HG02870 (cell line): ENCODE data around the gene LCE3D.
"Not testable (repeated sequence)": the region's sequence is repeated elsewhere in the genome, so short reads cannot be mapped to it uniquely, and the experiment has no call there.

Experiments used
- ATAC-seq: cut with Tn5 transposase; IDR thresholded peaks from one replicate; pipeline ENCODE4 v1.9.1; 2021; ENCODE audit warnings: mild to moderate bottlenecking, moderate library complexity; ENCODE audit not compliant: unreplicated experiment

LCE3D gene, protein sequence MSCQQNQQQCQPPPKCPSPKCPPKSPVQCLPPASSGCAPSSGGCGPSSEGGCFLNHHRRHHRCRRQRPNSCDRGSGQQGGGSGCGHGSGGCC

DNA sequence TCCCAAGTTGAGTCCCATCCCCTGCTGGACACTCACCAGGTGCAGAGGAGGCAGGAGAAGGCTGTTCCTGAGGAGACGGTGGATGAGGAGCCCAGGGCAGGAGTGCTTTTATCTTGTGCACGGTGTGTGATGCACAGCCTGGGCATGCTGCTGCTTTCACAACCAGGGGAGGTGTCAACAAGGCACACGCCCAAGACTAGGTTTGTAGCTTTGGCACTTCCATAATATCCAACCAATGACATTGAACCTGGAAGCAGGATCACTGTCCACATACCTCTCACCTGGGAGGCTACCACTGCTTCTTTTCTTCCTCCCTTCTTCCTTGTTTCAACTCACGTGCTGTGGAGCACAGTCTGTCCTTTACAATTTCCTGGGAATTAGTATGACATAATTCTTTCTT, at the start of gene LCE3D:
Gene LCE3D, minus strand, starts transcription at position 84 of the 400 bp plus-strand sequence. CDS start 580 bp downstream, outside the sequence.
- no peak for ATAC-seq

DNA sequence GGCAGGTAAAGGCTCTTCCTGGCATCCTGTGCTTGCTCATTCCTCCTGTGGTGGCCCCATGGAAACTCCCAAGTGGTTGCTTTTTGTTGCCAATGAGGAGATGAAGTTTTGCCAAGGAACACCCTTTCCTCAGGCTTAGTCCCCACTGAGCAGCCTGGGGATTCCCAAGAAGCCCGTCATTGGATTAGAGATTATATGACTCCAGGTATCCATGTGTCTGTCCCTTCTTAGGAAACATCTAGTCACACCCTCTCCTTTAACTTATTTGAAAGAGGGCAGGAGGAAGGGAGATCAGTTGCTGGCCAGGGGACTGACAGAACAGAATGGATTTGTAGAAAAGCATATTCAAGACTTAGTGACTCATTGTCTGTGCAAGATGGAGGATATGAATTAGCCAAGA, 46.4 kb upstream of the LCE3D start:
- ATAC-seq = no peak

DNA sequence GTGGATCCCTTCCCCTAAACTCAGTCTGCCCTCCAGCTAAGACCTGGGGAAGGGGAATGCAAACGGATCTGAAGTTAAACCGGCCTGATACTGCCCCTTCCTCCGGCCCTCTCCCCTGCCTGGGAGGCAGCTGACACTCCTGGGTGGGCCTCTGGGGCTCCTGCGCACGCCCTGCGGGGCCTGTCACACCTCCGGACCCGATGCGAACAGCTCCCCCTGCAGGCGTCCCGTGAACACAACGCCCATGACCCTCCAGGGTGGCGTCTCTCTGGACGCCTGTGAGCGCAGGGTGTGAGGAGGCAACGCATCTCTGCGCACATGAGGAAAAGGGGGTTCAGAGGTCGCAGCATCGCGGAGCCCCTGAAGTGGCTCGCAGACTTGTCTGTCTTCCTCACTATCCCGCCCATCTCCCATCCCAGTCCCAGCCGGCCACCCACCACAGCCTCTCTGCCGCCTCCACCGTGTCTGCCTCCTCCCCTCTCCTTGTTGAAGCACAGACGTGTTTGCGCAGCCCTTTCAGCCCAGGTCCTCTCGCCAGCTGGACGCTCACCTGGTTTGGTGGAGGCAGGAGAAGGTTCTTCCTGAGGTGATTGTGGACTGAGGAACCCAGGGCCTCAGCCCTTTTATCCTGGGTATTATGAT, 43.0 kb upstream of the LCE3D start:
- no peak for ATAC-seq

DNA sequence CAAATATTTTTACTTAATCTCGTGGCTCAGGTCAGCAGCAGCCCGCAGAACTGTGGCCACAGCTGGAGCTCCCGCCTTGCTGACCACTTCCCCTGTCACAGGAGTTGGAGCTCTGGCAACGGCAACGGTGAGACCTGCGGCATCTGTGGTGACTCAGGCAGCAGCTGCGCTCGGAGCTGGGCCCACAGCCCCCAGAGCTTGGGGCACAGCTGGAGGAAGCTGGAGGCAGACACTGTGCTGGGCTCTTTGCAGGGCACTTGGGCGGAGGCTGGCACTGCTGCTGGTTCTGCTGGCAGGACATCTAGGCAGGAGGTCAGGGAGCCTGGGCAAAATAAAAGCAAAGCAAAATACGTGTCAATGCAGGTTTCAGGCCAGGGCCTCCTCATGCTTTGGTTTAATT, 42.5 kb upstream of the LCE3D start, which contains the start of gene LCE3A:
Gene LCE3A, minus strand, starts transcription at position 301 of the 400 bp plus-strand sequence. Its CDS starts 0 bp downstream, at position 301.
- no peak for ATAC-seq

DNA sequence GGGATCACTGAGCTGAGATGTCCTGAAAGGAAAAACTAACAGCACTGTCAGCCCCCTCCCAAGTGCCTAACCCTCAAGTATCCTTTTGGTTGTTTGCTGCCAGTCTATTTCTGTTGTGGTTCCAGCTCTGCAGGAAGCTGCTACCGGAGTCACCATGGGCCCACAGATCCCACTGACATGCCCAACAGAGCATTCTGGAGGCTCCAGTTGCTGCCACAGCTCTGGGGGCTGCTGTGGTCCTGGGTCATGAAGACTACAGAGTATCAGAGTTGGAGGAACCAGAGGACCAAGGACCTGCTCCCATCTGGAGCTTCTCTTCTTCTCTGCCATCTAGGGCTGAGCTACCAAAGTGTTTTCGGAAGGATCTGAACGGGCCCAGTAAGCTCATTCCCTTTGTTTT, 41.7 kb upstream of the LCE3D start:
- no peak for ATAC-seq

DNA sequence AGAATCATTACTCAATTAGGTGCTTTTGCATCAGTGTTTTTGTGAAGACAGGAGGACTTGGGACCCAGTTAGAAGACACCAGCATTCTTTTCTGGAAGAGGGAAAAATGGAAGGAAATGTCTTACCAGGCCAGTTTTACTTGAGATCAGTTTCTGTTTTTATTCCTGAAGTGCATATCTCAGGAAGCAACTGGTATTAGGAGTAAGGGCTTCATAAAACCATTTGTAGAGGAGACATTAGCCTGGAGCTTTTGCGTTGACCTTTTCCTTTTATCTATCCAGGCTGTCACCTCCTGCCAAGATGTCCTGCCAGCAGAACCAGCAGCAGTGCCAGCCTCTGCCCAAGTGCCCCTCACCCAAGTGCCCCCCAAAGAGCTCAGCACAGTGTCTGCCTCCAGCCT, 33.2 kb upstream of the LCE3D start, which contains the start of gene LCE3B:
Gene LCE3B, plus strand, starts transcription at position 301 of the 400 bp plus-strand sequence. Its CDS starts 0 bp downstream, at position 301.
- ATAC-seq = no peak

DNA sequence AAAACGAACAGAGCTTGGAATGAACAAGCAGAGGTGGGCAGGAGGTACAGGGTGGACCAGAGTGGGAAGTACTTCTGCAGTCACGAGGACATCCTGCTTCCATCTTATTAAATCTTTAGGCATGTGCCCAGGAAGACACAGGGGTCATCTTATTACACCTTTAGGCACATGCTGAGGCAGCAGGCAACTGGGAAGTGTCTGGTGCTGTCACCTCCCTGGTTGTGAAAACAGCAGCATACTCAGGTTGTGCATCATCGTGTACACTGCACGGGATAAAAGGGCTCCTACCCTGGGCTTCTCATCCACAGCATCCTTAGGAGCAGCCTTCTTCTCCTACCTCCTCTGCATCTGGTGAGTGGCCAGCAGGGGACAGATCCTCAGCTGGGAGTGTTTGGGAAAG, 19.6 kb upstream of the LCE3D start, which contains the start of gene LCE3C:
Gene LCE3C, plus strand, starts transcription at position 301 of the 400 bp plus-strand sequence. CDS start 498 bp downstream, outside the sequence.
- ATAC-seq = no peak

DNA sequence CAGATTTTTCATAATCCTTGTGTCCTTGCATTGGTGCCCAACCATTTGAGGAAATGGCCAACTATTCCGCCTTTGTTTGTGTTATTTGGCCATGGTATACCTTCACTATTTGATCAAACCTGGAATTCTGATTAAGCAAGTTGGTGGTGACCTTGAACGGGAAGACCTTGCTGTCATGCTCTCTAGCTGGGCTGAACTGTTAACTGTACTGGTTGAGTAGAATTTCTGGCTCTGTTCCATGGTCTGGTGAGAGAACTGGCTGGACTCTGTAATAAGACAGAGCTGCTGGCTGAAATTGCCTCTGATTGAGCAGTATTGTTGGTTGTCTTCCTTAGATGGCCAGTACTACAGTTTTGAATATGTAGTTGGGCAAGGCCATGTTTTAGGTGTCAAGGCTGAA, 16.7 kb upstream of the LCE3D start:
- no peak for ATAC-seq

DNA sequence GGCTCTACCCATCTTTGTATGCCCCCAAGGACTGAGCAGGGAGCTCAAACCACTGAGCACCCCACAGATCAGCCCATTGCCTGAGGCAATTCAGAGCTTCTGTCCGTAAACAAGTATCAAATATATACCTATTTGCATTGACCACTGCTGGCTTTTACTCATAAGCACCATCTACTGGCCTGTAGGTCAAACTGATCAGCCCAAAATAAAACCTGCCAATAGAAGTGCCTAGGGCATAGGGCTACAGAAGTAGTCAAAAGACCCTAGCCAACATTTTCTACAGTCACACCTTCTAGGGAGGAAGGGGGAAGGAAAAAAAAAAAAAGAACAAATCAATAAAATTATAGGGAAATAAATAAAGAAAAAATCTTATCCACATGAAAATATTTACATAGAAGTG, 5.3 kb upstream of the LCE3D start:
- ATAC-seq = no peak

DNA sequence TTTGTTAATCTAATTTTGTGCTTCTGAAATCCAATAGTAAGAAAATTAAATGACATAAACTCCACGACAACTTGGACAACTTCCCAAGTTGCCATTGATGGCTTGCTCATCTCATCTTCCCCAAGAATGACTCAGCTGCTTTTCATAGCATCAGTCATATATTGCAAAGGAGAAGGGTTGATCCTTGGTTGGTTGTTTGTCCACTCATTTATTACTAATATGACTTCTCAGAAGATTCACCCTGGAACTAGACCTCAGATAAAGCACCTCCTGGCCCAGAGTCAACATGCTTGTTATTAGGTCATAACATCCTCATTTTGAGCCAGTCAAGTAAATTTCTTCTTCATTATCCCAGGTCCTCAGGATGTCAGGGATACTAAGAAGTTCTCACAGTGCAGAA, 2.3 kb upstream of the LCE3D start:
- ATAC-seq = no peak

DNA sequence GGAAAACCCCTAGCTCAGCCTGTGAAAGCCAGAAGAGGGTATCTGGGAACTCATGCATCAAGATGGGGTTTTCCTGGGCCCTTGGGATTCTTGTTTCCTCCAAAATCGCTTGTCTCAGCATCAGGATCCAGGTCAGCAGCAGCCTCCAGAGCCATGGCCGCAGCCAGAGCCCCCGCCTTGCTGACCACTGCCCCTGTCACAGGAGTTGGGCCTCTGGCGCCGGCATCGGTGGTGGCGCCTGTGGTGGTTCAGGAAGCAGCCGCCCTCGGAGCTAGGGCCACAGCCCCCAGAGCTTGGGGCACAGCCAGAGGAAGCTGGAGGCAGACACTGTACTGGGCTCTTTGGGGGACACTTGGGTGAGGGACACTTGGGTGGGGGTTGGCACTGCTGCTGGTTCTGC, 790 bp downstream of the LCE3D start:
- ATAC-seq = not testable (repeated sequence)

DNA sequence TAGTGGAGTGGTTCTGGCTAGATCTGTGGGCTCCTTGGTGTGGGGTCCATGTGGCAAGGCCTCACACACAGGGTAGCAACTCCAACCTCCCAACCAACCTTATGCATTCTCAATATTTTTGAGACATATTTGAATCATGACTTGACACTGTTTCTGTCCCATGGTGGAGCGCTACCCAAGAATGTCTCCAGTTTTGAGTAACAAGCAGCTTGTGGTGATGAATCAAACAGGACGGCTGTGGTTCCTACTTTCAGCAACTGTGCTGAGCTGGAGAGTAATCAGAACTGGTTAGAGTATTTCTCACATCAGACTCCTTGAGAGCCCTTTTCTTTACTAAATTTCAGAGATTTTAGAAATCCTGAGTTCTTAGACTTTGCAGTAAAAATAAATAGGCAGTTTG, 3.1 kb downstream of the LCE3D start:
- ATAC-seq = peak; percentile 79

DNA sequence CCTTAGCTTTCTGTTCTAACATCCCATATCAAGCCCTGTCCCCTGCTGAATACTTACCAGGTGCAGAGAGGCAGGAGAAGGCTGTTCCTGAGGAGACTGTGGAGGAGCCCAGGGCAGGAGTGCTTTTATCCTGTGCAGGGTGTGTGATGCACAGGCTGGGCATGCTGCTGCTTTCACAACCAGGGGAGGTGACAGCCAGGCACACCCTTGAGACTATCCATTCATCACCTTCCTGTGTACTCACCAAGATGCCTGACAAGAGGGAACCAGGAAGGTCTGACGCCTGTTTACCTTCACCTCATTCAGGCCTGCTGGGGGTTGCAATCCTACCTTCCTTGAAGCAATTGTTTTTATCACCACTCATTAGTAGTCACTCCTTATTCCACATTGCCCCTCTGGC, 13.6 kb downstream of the LCE3D start, which contains the start of gene LCE3E:
Gene LCE3E, minus strand, starts transcription at position 100 of the 400 bp plus-strand sequence. CDS start 572 bp downstream, outside the sequence.
- no peak for ATAC-seq

DNA sequence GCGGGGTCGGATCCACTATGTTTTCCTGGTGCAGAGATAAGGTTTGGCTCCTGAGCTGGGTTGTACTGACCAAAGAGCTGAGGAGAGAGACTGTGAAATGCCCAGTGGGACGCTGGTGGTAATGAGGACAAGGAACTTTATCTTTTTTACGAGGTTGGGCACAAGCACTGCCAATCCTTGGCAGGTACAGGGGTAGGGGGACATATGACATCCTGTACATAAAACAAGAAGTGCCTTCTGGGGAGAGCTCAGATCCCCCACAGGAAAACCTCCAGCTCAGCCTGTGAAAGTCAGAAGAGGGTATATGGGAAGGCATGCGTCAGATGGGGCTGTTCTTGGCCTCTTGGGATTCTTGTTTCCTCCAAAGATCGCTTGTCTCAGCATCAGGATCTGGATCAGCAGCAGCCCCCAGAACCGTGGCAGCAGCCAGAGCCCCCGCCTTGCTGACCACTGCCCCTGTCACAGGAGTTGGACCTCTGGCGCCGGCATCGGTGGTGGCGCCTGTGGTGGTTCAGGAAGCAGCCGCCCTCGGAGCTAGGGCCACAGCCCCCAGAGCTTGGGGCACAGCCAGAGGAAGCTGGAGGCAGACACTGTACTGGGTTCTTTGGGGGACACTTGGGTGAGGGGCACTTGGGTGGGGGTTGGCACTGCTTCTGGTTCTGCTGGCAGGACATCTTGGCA, 14.6 kb downstream of the LCE3D start:
- ATAC-seq = no peak

DNA sequence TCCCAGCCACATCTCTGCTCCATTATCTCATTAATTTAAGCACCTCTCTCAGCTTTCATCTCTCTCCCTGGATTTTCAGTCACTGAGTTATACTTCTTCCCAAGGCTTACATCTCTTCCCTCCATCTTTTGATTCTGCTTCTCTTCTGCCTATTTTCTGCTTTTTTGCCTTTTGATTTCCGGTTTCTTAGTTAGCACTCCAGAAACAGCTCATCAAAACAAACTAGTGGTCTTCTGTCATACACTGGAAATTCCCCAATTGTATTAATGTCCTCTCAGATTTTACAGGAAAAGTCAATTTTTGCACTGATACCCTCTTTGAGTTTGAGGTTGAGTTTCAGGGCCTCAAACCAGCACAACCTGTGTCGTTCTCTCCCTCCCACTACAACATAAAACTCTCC, 15.2 kb downstream of the LCE3D start:
- ATAC-seq = no peak

DNA sequence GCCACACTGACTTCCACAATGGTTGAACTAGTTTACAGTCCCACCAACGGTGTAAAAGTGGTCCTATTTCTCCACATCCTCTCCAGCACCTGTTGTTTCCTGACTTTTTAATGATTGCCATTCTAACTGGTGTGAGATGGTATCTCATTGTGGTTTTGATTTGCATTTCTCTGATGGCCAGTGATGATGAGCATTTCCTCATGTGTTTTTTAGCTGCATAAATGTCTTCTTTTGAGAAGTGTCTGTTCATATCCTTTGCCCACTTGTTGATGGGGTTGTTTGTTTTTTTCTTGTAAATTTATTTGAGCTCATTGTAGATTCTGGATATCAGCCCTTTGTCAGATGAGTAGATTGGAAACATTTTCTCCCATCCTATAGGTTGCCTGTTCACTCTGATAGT, 32.0 kb downstream of the LCE3D start:
- not testable (repeated sequence) for ATAC-seq

DNA sequence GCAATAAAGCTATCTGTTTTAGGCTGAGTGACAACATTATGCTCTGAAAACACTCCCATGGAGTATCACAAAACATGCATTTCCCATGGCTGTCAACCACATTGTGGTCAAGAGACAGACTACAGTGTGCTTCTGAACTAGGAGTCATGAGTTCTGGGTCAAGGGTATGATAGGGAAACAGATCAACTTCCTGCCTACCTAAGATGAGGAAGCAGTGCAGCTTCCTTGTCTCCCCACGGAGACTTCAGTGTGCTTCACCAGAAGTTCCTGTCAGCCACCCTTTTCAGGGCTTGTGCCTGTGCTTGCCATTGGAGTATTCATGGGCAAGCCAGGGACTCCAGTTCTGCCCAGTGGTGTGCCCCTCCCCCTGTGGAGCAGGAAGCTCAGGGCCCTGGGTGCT, 33.6 kb downstream of the LCE3D start:
- ATAC-seq = no peak

DNA sequence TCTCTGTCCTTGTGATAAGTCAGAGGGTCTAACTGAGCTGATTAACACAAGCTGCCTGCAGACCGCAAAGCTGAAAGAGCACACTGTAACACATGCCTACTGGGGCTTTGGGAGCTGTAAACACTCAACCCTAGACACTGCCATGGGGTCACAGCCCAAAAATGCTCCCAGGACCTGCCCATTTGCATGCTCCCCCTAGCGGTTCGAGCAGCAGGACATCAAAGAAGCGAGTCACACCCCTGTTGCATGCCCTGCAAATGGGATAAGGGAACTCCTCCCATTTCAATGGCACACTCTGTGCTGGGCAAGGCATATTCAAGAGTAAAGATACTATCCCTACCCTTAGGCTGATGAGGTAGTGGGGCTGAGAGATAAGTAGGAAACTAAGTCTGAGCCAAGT, 36.5 kb downstream of the LCE3D start:
- no peak for ATAC-seq

DNA sequence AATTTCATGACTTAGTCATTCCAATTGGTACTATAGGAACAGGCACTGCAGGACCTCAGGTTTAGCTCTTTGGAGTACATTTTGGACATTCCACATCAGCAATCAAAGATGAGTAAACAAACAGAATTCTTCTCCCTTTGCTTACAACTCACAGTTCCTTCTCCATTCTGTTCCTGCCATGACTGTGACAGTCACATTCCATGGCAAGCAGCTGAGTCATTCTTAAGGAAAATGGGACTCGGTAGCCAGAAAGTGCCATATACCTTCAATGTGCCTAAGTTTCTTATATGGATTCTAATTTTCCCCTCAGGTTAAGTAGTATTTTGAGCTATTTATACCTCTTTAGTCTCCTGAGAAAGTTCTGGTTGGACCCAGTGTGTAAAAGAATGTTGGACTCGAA, 40.4 kb downstream of the LCE3D start:
- no peak for ATAC-seq

DNA sequence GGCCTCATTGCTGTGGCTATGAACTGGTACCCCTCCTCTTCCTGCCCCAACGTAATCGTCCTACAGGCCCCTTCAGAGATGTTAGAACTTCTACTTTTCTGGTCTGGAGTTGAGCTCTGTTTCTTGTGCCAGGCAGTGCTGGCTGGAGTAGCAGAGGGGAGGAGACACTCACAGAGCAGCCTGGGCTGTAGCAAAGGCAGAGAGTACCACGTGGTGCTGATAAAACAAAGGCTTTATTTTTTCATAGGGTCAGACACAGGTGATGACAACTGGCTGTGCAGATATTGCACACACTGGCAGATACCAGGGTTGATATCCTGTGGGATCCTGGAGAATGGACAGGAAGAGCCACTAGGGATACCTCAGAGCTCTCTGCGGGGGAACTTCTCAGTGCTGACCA, 42.8 kb downstream of the LCE3D start:
- no peak for ATAC-seq

DNA sequence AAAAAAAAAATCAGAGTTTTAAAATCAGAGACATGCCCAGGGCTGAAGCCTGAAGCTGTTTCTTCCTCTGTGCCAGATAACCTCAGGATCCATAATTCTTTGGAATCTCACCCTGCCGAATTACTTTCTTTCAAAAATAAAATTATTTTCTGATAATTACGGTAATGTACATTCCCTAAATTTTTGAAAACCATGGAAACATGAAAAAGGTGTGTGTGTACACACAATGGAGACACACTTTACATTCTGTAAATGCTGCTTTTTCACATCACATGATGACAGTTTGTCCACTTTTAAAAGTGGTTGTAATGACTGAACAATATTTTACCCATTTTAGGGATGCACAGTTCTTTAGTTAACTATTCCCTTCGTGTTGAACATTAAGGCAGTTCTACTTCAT, 44.5 kb downstream of the LCE3D start:
- ATAC-seq = no peak

DNA sequence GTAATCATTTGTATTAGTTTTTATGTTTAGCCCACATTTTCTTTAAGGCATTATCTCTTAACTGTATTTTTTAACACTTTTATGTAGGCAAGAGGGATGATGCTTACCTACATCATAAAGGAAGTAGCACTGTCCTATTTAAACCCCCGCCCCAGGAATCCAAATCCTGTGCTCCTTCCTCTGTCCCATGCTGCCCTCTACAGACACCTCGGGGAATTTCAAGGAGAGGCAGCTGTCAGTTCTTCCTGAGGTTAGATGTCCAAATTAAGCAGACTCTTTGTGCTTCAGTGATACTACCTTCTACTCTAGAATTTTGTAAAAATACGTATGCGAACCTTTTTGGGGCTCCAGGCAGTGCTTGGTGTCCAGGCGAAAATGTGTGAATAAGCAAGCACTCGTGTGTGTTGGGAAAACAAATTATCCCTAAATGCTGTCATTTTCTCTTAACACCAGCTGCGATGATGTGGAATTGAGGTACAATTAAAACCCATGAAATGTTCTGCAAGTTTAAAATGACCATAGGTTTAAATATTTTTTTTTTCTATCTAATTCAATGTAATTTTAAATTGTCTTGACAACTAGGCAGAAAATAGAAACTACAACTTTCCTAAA, 46.9 kb downstream of the LCE3D start:
- ATAC-seq = no peak
